Neural progenitor cell (in vitro differentiated cells): Measurements from ENCODE around the gene SP6. TPM values are rescaled to one million over a fixed set of nuclear protein-coding genes. Genes with fewer than 3 reads are reported as not detected.

Source experiments
- DNase-seq: peaks from one replicate; pipeline ENCODE4 v3.0.0-alpha.2; 2016; ENCODE audit warnings: low spot score
- H2AFZ ChIP-seq: fragments of 200-600 bp; sonication (generic); replicated peaks from 2 replicates; pipeline ENCODE4 v1.6.1; 2016; ENCODE audit warnings: antibody characterized with exemption
- H3F3A ChIP-seq: fragments of 200-600 bp; sonication (generic); 2 replicates; pipeline ENCODE4 v1.6.1; 2016; ENCODE audit warnings: antibody characterized with exemption, low read depth
- H3K27ac ChIP-seq: fragments of 200-600 bp; sonication (generic); 2 replicates; pipeline ENCODE4 v1.5.1; 2016; ENCODE audit warnings: mild to moderate bottlenecking
- H3K27me3 ChIP-seq: fragments of 200-600 bp; sonication (generic); 2 replicates; pipeline ENCODE4 v1.6.1; 2016; ENCODE audit warnings: mild to moderate bottlenecking, moderate library complexity
- H3K36me3 ChIP-seq: fragments of 200-600 bp; sonication (generic); 2 replicates; pipeline ENCODE4 v1.5.1; 2016
- H3K4me1 ChIP-seq: fragments of 200-600 bp; sonication (generic); 2 replicates; pipeline ENCODE4 v1.6.1; 2016; ENCODE audit warnings: mixed run types
- H3K4me2 ChIP-seq: fragments of 200-600 bp; sonication (generic); 2 replicates; pipeline ENCODE4 v1.6.1; 2016
- H3K4me3 ChIP-seq: fragments of 200-600 bp; sonication (generic); 2 replicates; pipeline ENCODE4 v1.5.1; 2016
- H3K79me2 ChIP-seq: fragments of 200-600 bp; sonication (generic); 2 replicates; pipeline ENCODE4 v1.6.1; 2016; ENCODE audit warnings: low read depth
- H3K9ac ChIP-seq: fragments of 200-600 bp; sonication (generic); 2 replicates; pipeline ENCODE4 v1.6.1; 2016
- H3K9me3 ChIP-seq: fragments of 200-600 bp; sonication (generic); 2 replicates; pipeline ENCODE4 v1.5.1; 2016; ENCODE audit warnings: low read depth
- H4K20me1 ChIP-seq: fragments of 200-600 bp; sonication (generic); 2 replicates; pipeline ENCODE4 v1.6.1; 2016; ENCODE audit warnings: low read depth
- H3K27ac Mint-ChIP-seq: 3 replicates; pipeline ENCODE4 v1.8.0; 2021; ENCODE audit warnings: mixed read lengths
- H3K27me3 Mint-ChIP-seq: 2 replicates; pipeline ENCODE4 v1.8.0; 2022; ENCODE audit warnings: low read depth, mild to moderate bottlenecking, inconsistent platforms, moderate library complexity, mixed read lengths; ENCODE audit not compliant: insufficient read depth
- H3K36me3 Mint-ChIP-seq: 3 replicates; pipeline ENCODE4 v1.8.0; 2021; ENCODE audit warnings: mixed read lengths
- H3K4me1 Mint-ChIP-seq: 3 replicates; pipeline ENCODE4 v1.8.0; 2021; ENCODE audit warnings: mixed read lengths
- H3K4me3 Mint-ChIP-seq: 3 replicates; pipeline ENCODE4 v1.8.0; 2021; ENCODE audit warnings: mild to moderate bottlenecking, moderate library complexity, mixed read lengths
- H3K9me3 Mint-ChIP-seq: 3 replicates; pipeline ENCODE4 v1.8.0; 2020; ENCODE audit warnings: mixed read lengths
- EZH2 ChIP-seq: fragments of 200-600 bp; sonication (generic); IDR thresholded peaks from 2 replicates; pipeline ENCODE4 v1.6.1; 2017; ENCODE audit warnings: antibody characterized with exemption, mild to moderate bottlenecking, moderate library complexity
- EZH2phosphoT487 ChIP-seq: fragments of 200-600 bp; sonication (generic); IDR thresholded peaks from 2 replicates; pipeline ENCODE4 v1.6.1; 2017; ENCODE audit warnings: antibody characterized with exemption
- total RNA-seq: library from RNA; depleted of rRNA; stranded (reverse); fragments of >200 nt; gene quantifications from 2 replicates; pipeline ENCODE4 v1.2.3, GENCODE V29; 2015; ENCODE audit warnings: low replicate concordance
- TF ChIP-seq, protein P1 (sequence below): fragments of 200-600 bp; sonication (generic); IDR thresholded peaks from 2 replicates; pipeline ENCODE4 v1.5.1; 2017; ENCODE audit warnings: antibody characterized with exemption, mild to moderate bottlenecking

Gene SP6
- total RNA-seq, 1 donor from 2014 or later: 0.04 TPM

DNA sequence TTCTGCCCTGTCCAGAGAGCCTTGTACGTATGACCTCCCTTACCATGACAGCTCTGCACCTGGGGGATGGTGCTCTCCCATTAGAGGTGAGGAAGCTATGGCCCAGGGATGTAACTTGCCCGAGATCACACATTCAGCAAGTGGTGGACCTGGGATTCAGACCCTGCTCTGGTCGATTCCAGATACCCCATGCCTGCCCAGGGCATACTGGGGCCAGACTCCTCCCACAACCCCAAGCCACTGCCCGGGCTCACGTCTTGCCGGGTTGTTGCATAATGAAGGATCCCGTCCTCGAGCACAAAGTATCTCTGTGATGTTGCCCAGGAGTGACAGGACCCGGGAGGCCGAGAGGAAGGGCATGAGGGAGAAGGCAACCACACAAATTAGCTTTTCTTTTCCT lies 31.5 kb downstream of the SP6 start:
- H3F3A ChIP-seq: no peaks in the 10 kb centered on the region
- no peak overlapping the region for H3K4me3 ChIP-seq
- H3K4me1 Mint-ChIP-seq: peaks cover 12% of the 10 kb centered on the region
- H3K79me2 ChIP-seq: no peaks in the 10 kb centered on the region
- H3K9ac ChIP-seq: no peak overlapping the region
- H3K27me3 Mint-ChIP-seq: peaks cover 2% of the 10 kb centered on the region
- no peak for DNase-seq
- H3K9me3 Mint-ChIP-seq: no peaks in the 10 kb centered on the region
- no peak overlapping the region for H3K27ac ChIP-seq
- TF ChIP-seq, protein P1, sequence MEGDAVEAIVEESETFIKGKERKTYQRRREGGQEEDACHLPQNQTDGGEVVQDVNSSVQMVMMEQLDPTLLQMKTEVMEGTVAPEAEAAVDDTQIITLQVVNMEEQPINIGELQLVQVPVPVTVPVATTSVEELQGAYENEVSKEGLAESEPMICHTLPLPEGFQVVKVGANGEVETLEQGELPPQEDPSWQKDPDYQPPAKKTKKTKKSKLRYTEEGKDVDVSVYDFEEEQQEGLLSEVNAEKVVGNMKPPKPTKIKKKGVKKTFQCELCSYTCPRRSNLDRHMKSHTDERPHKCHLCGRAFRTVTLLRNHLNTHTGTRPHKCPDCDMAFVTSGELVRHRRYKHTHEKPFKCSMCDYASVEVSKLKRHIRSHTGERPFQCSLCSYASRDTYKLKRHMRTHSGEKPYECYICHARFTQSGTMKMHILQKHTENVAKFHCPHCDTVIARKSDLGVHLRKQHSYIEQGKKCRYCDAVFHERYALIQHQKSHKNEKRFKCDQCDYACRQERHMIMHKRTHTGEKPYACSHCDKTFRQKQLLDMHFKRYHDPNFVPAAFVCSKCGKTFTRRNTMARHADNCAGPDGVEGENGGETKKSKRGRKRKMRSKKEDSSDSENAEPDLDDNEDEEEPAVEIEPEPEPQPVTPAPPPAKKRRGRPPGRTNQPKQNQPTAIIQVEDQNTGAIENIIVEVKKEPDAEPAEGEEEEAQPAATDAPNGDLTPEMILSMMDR: no peak
- no peak for TF ChIP-seq EZH2
- H3K36me3 ChIP-seq: no peaks in the 10 kb centered on the region
- H3K4me1 ChIP-seq: peaks cover 5% of the 10 kb centered on the region
- peak overlapping the region; percentile 48 for H3K4me3 Mint-ChIP-seq
- H4K20me1 ChIP-seq: peaks cover 5% of the 10 kb centered on the region
- no peak overlapping the region for H3K4me2 ChIP-seq
- H3K9me3 ChIP-seq: no peaks in the 10 kb centered on the region
- H2AFZ ChIP-seq: no peak overlapping the region
- H3K27ac Mint-ChIP-seq: no peak overlapping the region
- no peaks in the 10 kb centered on the region for H3K27me3 ChIP-seq
- H3K36me3 Mint-ChIP-seq: peaks cover 2% of the 10 kb centered on the region

GRCh38 chr17:47818002-47818695 lies 32.8 kb downstream of the SP6 start:
- Histone ChIP-seq H3K36me3 (no peaks in the 10 kb centered on the region), H3K27ac (no peak overlapping the region), H3K27me3 (no peaks in the 10 kb centered on the region), H3F3A (no peaks in the 10 kb centered on the region), H3K4me1 (peaks cover 5% of the 10 kb centered on the region), H3K9ac (no peak overlapping the region), H3K4me2 (no peak overlapping the region), H3K79me2 (no peaks in the 10 kb centered on the region), H3K4me3 (no peak overlapping the region), H2AFZ (no peak overlapping the region), H4K20me1 (peaks cover 5% of the 10 kb centered on the region), H3K9me3 (no peaks in the 10 kb centered on the region)
- no peak for DNase-seq
- H3K9me3 Mint-ChIP-seq: no peaks in the 10 kb centered on the region
- H3K27ac Mint-ChIP-seq: no peak overlapping the region
- peaks cover 2% of the 10 kb centered on the region for H3K27me3 Mint-ChIP-seq
- peaks cover 12% of the 10 kb centered on the region for H3K4me1 Mint-ChIP-seq
- no peak overlapping the region for H3K4me3 Mint-ChIP-seq
- TF ChIP-seq, protein P1: no peak
- TF ChIP-seq EZH2 (no peak), EZH2phosphoT487 (no peak)
- peaks cover 2% of the 10 kb centered on the region for H3K36me3 Mint-ChIP-seq

GRCh38 chr17:47816947-47817346 lies 34.0 kb downstream of the SP6 start:
- Histone ChIP-seq H4K20me1 (peaks cover 5% of the 10 kb centered on the region), H3K4me1 (peaks cover 5% of the 10 kb centered on the region), H3K36me3 (no peaks in the 10 kb centered on the region), H3K4me2 (no peak overlapping the region), H3K79me2 (no peaks in the 10 kb centered on the region), H3K27me3 (no peaks in the 10 kb centered on the region), H3K27ac (no peak overlapping the region), H3F3A (no peaks in the 10 kb centered on the region), H3K4me3 (no peak overlapping the region), H3K9me3 (no peaks in the 10 kb centered on the region), H3K9ac (no peak overlapping the region), H2AFZ (no peak overlapping the region)
- Mint-ChIP-seq H3K4me3 (no peak overlapping the region), H3K4me1 (peaks cover 12% of the 10 kb centered on the region), H3K27me3 (peaks cover 2% of the 10 kb centered on the region), H3K36me3 (peaks cover 9% of the 10 kb centered on the region), H3K27ac (no peak overlapping the region), H3K9me3 (no peaks in the 10 kb centered on the region)
- DNase-seq: no peak
- TF ChIP-seq EZH2phosphoT487: no peak
- TF ChIP-seq, protein P1: no peak
- TF ChIP-seq EZH2: no peak
